HCT116 (cell line): Measurements from ENCODE around the gene BICD1. TPM values are rescaled to one million over a fixed set of nuclear protein-coding genes. Genes with fewer than 3 reads are reported as not detected.

Experiments
- ATAC-seq: fragments of 200-7000 bp; cut with Tn5 transposase; 2 replicates; pipeline ENCODE4 v1.9.1; 2020; ENCODE audit warnings: mild to moderate bottlenecking, moderate library complexity
- BruUV-seq: library from RNA; stranded (reverse); fragments of 400-500 nt; replicated peaks from 2 replicates; lab custom pipeline; 2021; lab: Mats Ljungman, UMichigan
- CTCF ChIA-PET: fragments of 300-600 bp; sonication (Branson Sonifier 250); formaldehyde crosslinking; loops from one replicate; lab custom pipeline; 2021; ENCODE audit warnings: antibody characterized with exemption; lab: Charles Lee
- POLR2A ChIA-PET: fragments of 300-600, 350-600 bp; sonication (Branson Sonifier 250); formaldehyde crosslinking; loops from one replicate; lab custom pipeline; 2021; ENCODE audit warnings: antibody characterized with exemption; lab: Charles Lee
- RAD21 ChIA-PET, 2 experiments: fragments of 300-600 bp; sonication (Branson Sonifier 250); formaldehyde crosslinking; loops; one replicate each; lab custom pipeline; 2023; ENCODE audit warnings: low total read pairs in 2 of 2; ENCODE audit not compliant: uncharacterized antibody in 2 of 2, unreplicated experiment in 2 of 2, low non-redundant PET in 1 of 2; lab: Charles Lee
- DNase-seq: peaks from one replicate; pipeline ENCODE4 v3.0.0-alpha.2; 2010; ENCODE audit warnings: low read depth, low spot score
- H2AFZ ChIP-seq: fragments of 200-600 bp; shearing (Covaris generic), sonication (generic); 2 replicates; pipeline ENCODE4 v1.6.1; 2017; ENCODE audit warnings: low read depth, mixed run types, mixed read lengths, antibody characterized with exemption, low read length; ENCODE audit not compliant: poor library complexity, severe bottlenecking
- H3K27ac ChIP-seq: 2 replicates; pipeline ENCODE4 v1.5.1; 2012; ENCODE audit warnings: low read depth, low read length
- H3K27me3 ChIP-seq: fragments of 200-600 bp; sonication (generic); 2 replicates; pipeline ENCODE4 v1.6.1; 2016; ENCODE audit warnings: mixed run types, low read length, mixed read lengths; ENCODE audit not compliant: insufficient read depth
- H3K36me3 ChIP-seq, 2 experiments: fragments of 200-500 bp in 1 of 2; fragments of 200-600 bp in 1 of 2; sonication (Bioruptor generic) in 1 of 2; sonication (generic) in 1 of 2; 2 replicates each; pipeline versions ENCODE4 v1.5.1 to v1.6.1; 2014 to 2016; ENCODE audit warnings: low read length in 2 of 2, inconsistent platforms in 1 of 2, mixed read lengths in 1 of 2, mixed run types in 1 of 2; ENCODE audit not compliant: insufficient read depth in 2 of 2, control insufficient read depth in 1 of 2
- H3K4me1 ChIP-seq, 2 experiments: fragments of 200-600 bp in 1 of 2; sonication (generic) in 1 of 2; 2 replicates each; pipeline versions ENCODE4 v1.5.1 to v1.6.1; 2012 to 2017; ENCODE audit warnings: low read length in 2 of 2, inconsistent platforms in 1 of 2, mild to moderate bottlenecking in 1 of 2, mixed read lengths in 1 of 2, mixed run types in 1 of 2, moderate library complexity in 1 of 2; ENCODE audit not compliant: insufficient read depth in 2 of 2, control insufficient read depth in 1 of 2
- H3K4me2 ChIP-seq: fragments of 200-600 bp; sonication (generic); 2 replicates; pipeline ENCODE4 v1.6.1; 2017; ENCODE audit warnings: mixed run types, low read length, mixed read lengths
- H3K4me3 ChIP-seq, 2 experiments: fragments of 200-600 bp in 1 of 2; sonication (generic) in 1 of 2; replicated peaks in 1 of 2; 2 replicates each; pipeline ENCODE4 v1.5.1; 2011 to 2016; ENCODE audit warnings: low read length in 2 of 2, control low read depth in 1 of 2, low read depth in 1 of 2, mild to moderate bottlenecking in 1 of 2, mixed read lengths in 1 of 2, mixed run types in 1 of 2
- H3K79me2 ChIP-seq: fragments of 200-600 bp; sonication (generic); 2 replicates; pipeline ENCODE4 v1.6.1; 2017; ENCODE audit warnings: mild to moderate bottlenecking, mixed run types, low read length, moderate library complexity, mixed read lengths; ENCODE audit not compliant: insufficient read depth
- H3K9ac ChIP-seq: fragments of 200-600 bp; sonication (generic); 2 replicates; pipeline ENCODE4 v1.6.1; 2016; ENCODE audit warnings: low read length, mixed read lengths
- H3K9me2 ChIP-seq: fragments of 200-600 bp; sonication (generic), shearing (Covaris generic); 2 replicates; pipeline ENCODE4 v1.6.1; 2017; ENCODE audit warnings: mixed run types, mild to moderate bottlenecking, moderate library complexity; ENCODE audit not compliant: insufficient read depth
- H3K9me3 ChIP-seq, 2 experiments: fragments of 200-500 bp in 1 of 2; fragments of 200-600 bp in 1 of 2; sonication (Bioruptor generic) in 1 of 2; sonication (generic) in 1 of 2; 2 replicates each; pipeline ENCODE4 v1.6.1; 2014 to 2017; ENCODE audit warnings: low read length in 2 of 2, mixed read lengths in 2 of 2, inconsistent platforms in 1 of 2, low read depth in 1 of 2, mild to moderate bottlenecking in 1 of 2, mixed run types in 1 of 2, moderate library complexity in 1 of 2; ENCODE audit not compliant: control insufficient read depth in 1 of 2, insufficient read depth in 1 of 2
- H4K20me1 ChIP-seq: fragments of 200-600 bp; sonication (generic), shearing (Covaris generic); 2 replicates; pipeline ENCODE4 v1.6.1; 2017; ENCODE audit warnings: mixed run types, mild to moderate bottlenecking, moderate library complexity; ENCODE audit not compliant: insufficient read depth
- CBX3 ChIP-seq: IDR thresholded peaks from 2 replicates; pipeline ENCODE4 v1.6.1; 2012; ENCODE audit warnings: low read depth
- ELF1 ChIP-seq: IDR thresholded peaks from 2 replicates; pipeline ENCODE4 v1.6.1; 2012; ENCODE audit warnings: low read depth, borderline replicate concordance
- FOSL1 ChIP-seq: IDR thresholded peaks from 2 replicates; pipeline ENCODE4 v1.6.1; 2012; ENCODE audit warnings: low read depth
- POLR2AphosphoS5 ChIP-seq: IDR thresholded peaks from 2 replicates; pipeline ENCODE4 v1.6.1; 2011; ENCODE audit warnings: mild to moderate bottlenecking, low read depth, low read length, moderate library complexity
- RAD21 ChIP-seq: IDR thresholded peaks from 2 replicates; pipeline ENCODE4 v1.6.1; 2012; ENCODE audit warnings: low read depth, mild to moderate bottlenecking
- SP1 ChIP-seq: IDR thresholded peaks from 2 replicates; pipeline ENCODE4 v1.6.1; 2012; ENCODE audit warnings: low read depth
- SRF ChIP-seq: IDR thresholded peaks from 2 replicates; pipeline ENCODE4 v1.6.1; 2012; ENCODE audit warnings: low read depth
- YY1 ChIP-seq: IDR thresholded peaks from 2 replicates; pipeline ENCODE4 v1.6.1; 2011; ENCODE audit warnings: low read length, low read depth, moderate library complexity, mild to moderate bottlenecking; ENCODE audit not compliant: insufficient replicate concordance; ENCODE audit errors: extremely low read depth
- ZFX ChIP-seq: fragments of 450-650 bp; IDR thresholded peaks from 2 replicates; pipeline ENCODE4 v1.6.1; 2017
- intact Hi-C: fragments of 100-400 bp; cut with micrococcal nuclease; formaldehyde crosslinking; loops from 2 replicates; pipeline ENCODE4 v1.10.0; 2022
- total RNA-seq: library from RNA; stranded (reverse); gene quantifications from one replicate; pipeline ENCODE4 v1.2.1, GENCODE V29; 2021; ENCODE audit not compliant: unreplicated experiment
- TF ChIP-seq, protein P1 (sequence below): IDR thresholded peaks from 2 replicates; pipeline ENCODE4 v1.6.1; 2012

Gene BICD1
- total RNA-seq, 1 experiment from 2014 or later: 32.5 TPM

DNA sequence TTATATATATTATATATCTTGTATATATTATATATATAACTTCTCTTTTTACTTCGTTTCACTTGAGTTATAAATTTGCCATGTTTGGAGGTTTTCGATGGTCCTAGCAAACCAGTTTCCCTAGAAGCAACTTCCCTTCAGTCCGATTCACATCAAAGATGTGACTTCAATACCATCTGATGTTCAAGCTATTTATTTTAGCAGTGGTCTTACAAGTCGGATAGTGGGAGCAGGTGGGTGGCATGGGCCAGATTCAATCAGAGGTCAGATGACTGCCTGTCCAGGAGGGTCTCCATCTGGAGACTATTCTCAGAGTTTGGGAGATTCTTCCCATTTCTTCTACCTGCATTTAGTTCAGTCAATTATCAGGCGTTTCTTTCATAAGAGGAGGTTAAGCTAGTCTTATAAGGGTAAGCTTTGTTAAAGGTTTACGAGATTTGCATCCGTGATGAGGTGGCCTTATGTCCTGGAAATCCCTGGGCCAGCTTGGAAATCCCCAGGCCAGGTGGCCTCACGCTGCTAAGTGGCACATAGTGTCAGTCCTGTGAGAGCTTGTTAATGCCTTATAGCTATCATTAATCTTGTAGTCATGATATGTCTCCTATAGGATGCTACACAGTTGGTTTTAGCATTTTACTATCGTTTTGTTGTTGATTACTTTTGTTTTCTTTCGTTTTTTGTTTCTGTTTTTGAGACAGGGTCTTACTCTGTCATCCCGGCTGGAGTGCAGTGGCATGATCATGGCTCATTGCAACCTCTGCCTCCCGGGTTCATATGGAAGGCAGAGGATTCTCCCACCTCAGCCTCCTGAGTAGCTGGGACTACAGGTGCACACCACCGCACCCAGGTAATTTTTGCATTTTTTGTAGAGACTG lies 145.8 kb downstream of the BICD1 start:
- no peaks in the 10 kb centered on the region for H4K20me1 ChIP-seq
- ATAC-seq: no peak
- BruUV-seq: no TSS peak
- no peaks in the 10 kb centered on the region for H3K36me3 ChIP-seq
- no peaks in the 10 kb centered on the region for H3K9me2 ChIP-seq
- CTCF ChIA-PET: no interaction called here
- RAD21 ChIA-PET: no interaction called here
- H3K27me3 ChIP-seq: no peaks in the 10 kb centered on the region
- TF ChIP-seq POLR2AphosphoS5 (no peak), SRF (no peak), ZFX (no peak), ELF1 (no peak), RAD21 (no peak), SP1 (no peak), FOSL1 (no peak), YY1 (no peak), CBX3 (no peak)
- TF ChIP-seq, protein P1, sequence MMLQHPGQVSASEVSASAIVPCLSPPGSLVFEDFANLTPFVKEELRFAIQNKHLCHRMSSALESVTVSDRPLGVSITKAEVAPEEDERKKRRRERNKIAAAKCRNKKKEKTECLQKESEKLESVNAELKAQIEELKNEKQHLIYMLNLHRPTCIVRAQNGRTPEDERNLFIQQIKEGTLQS: no peak
- peaks cover 2% of the 10 kb centered on the region; the same call in 1 of the 2 replicates for H3K79me2 ChIP-seq
- intact Hi-C loops: no loop called here
- DNase-seq: no peak
- H3K27ac ChIP-seq: no peak overlapping the region
- H3K4me1 ChIP-seq: peaks cover 3 to 15% of the 10 kb centered on the region in 2 experiments; a peak in 2 of 4 replicates
- H3K4me3 ChIP-seq: no peak overlapping the region
- H3K9ac ChIP-seq: no peak overlapping the region
- H3K9me3 ChIP-seq: peaks cover 0 to 4% of the 10 kb centered on the region in 2 experiments; a peak in 1 of 4 replicates
- POLR2A ChIA-PET: no interaction called here
- no peak overlapping the region for H2AFZ ChIP-seq
- H3K4me2 ChIP-seq: no peak overlapping the region
